AG09309 (cell line): Measurements from ENCODE around the gene ZBTB7B.
A peak's percentile ranks its signal among the peaks of the same experiment; 100 is the strongest.

Experiments used
- DNase-seq: peaks from one replicate; pipeline ENCODE4 v3.0.0-alpha.2; 2010; ENCODE audit warnings: low read depth
- H3K4me3 ChIP-seq: 2 replicates; pipeline ENCODE4 v1.5.1; 2011; ENCODE audit warnings: mild to moderate bottlenecking, low read depth, low read length, moderate library complexity; ENCODE audit not compliant: control insufficient read depth
- CTCF ChIP-seq: IDR thresholded peaks from 2 replicates; pipeline ENCODE4 v1.5.1; 2011; ENCODE audit warnings: mild to moderate bottlenecking, low read depth, low read length, inconsistent platforms; ENCODE audit not compliant: insufficient read depth, control insufficient read depth; ENCODE audit errors: missing control alignments

The ZBTB7B gene

GRCh38 chr1:155060736-155061135, 58.1 kb downstream of the ZBTB7B start:
- no peak for DNase-seq
- no peak overlapping the region for H3K4me3 ChIP-seq
- no peak for TF ChIP-seq CTCF

- peak; percentile 99 for TF ChIP-seq CTCF
- H3K4me3 ChIP-seq = no peak overlapping the region
- no peak for DNase-seq
Observed at GRCh38 chr1:155061381-155062150, 59.0 kb downstream of the ZBTB7B start.

GRCh38 chr1:155062151-155062686, 59.6 kb downstream of the ZBTB7B start:
- no peak for TF ChIP-seq CTCF
- DNase-seq = no peak
- no peak overlapping the region for H3K4me3 ChIP-seq

GRCh38 chr1:155062702-155063411, 60.3 kb downstream of the ZBTB7B start:
- H3K4me3 ChIP-seq = peak overlapping the region; percentile 81
- peak; percentile 73 for TF ChIP-seq CTCF
- no peak for DNase-seq

- H3K4me3 ChIP-seq = peak within 1 kb of the TSS; percentile 81
- TF ChIP-seq CTCF = no peak
- no peak for DNase-seq
Observed at GRCh38 chr1:155063550-155064110, 61.0 kb downstream of the ZBTB7B start, which contains the start of gene EFNA4. Gene EFNA4 (plus strand): TSS chr1:155063740. CDS start chr1:155063824, 84 bp downstream.

- no peak for TF ChIP-seq CTCF
- no peak for DNase-seq
- peak overlapping the region; percentile 81 for H3K4me3 ChIP-seq
Observed at GRCh38 chr1:155064111-155064831, 61.7 kb downstream of the ZBTB7B start.
